COLO668 (cell line): Measurements from ENCODE around the gene ZNF280C.
"Not testable (repeated sequence)": the region's sequence is repeated elsewhere in the genome, so short reads cannot be mapped to it uniquely, and the experiment has no call there.

ENCODE experiments used
- DNase-seq: peaks from one replicate; lab custom pipeline; 2025; ENCODE audit not compliant: unreplicated experiment; lab: John Stamatoyannopoulos, UW

The ZNF280C gene

GRCh38 chrX:130268449-130269170 is at the start of gene ZNF280C:
TSS of gene ZNF280C (minus strand) at chrX:130268899. CDS start at chrX:130260449, 8,450 bp downstream.
- peak; percentile 89 for DNase-seq

- DNase-seq, result no peak
Observed at GRCh38 chrX:130304587-130305368, 36.1 kb upstream of the ZNF280C start.

GRCh38 chrX:130301977-130302376 is 33.3 kb upstream of the ZNF280C start:
- DNase-seq, result no peak

GRCh38 chrX:130301405-130301804 is 32.7 kb upstream of the ZNF280C start:
- no peak for DNase-seq

- DNase-seq, result no peak
Observed at GRCh38 chrX:130300010-130300282, 31.2 kb upstream of the ZNF280C start.

- peak; percentile 40 for DNase-seq
Observed at GRCh38 chrX:130299279-130300009, 30.7 kb upstream of the ZNF280C start.

- DNase-seq, result no peak
Observed at GRCh38 chrX:130296743-130297142, 28.0 kb upstream of the ZNF280C start.

GRCh38 chrX:130296297-130296678 is 27.6 kb upstream of the ZNF280C start:
- DNase-seq, result no peak

GRCh38 chrX:130295519-130296296 is 27.0 kb upstream of the ZNF280C start:
- DNase-seq, result no peak

- no peak for DNase-seq
Observed at GRCh38 chrX:130287071-130287770, 18.5 kb upstream of the ZNF280C start.

GRCh38 chrX:130285710-130286109 is 17.0 kb upstream of the ZNF280C start:
- DNase-seq, result no peak

GRCh38 chrX:130285069-130285620 is 16.4 kb upstream of the ZNF280C start:
- DNase-seq, result no peak

GRCh38 chrX:130282151-130282550 is 13.5 kb upstream of the ZNF280C start:
- DNase-seq, result no peak

- DNase-seq, result no peak
Observed at GRCh38 chrX:130280901-130281300, 12.2 kb upstream of the ZNF280C start.

GRCh38 chrX:130272253-130272652 is 3.6 kb upstream of the ZNF280C start:
- not testable (repeated sequence) for DNase-seq

GRCh38 chrX:130269391-130269790 is 692 bp upstream of the ZNF280C start:
- not testable (repeated sequence) for DNase-seq

GRCh38 chrX:130267956-130268448 is 697 bp downstream of the ZNF280C start:
- no peak for DNase-seq

GRCh38 chrX:130264573-130264972 is 4.1 kb downstream of the ZNF280C start:
- DNase-seq, result no peak

GRCh38 chrX:130263016-130263415 is 5.7 kb downstream of the ZNF280C start:
- DNase-seq, result no peak

GRCh38 chrX:130262231-130262630 is 6.5 kb downstream of the ZNF280C start:
- no peak for DNase-seq
